Upper lobe of left lung (tissue), 4 donors: ENCODE data around the gene SLC25A48.

Experiments
- EP300 ChIP-seq, 4 donors: sonication (generic); formaldehyde crosslinking; IDR thresholded peaks; one replicate each; pipeline ENCODE4 v1.5.1; 2017; ENCODE audit warnings: antibody characterized with exemption in 4 of 4, control low read depth in 2 of 4
- POLR2A ChIP-seq, 4 donors: fragments of 450-650 bp; IDR thresholded peaks; one replicate each; pipeline ENCODE4 v1.5.1; 2016 to 2017; ENCODE audit warnings: antibody characterized with exemption in 4 of 4, mild to moderate bottlenecking in 2 of 4
- POLR2AphosphoS5 ChIP-seq, 2 donors: sonication (generic); formaldehyde crosslinking; IDR thresholded peaks; one replicate each; pipeline ENCODE4 v1.5.1; 2017; ENCODE audit warnings: antibody characterized with exemption in 2 of 2
- TF ChIP-seq, protein P1 (sequence below), 6 experiments: fragments of 450-650 bp in 4 of 6; fragments of 200-600 bp in 2 of 6; sonication (generic) in 2 of 6; IDR thresholded peaks; one replicate each; pipeline ENCODE4 v1.5.1; 2016 to 2019; ENCODE audit warnings: antibody characterized with exemption in 6 of 6

DNA sequence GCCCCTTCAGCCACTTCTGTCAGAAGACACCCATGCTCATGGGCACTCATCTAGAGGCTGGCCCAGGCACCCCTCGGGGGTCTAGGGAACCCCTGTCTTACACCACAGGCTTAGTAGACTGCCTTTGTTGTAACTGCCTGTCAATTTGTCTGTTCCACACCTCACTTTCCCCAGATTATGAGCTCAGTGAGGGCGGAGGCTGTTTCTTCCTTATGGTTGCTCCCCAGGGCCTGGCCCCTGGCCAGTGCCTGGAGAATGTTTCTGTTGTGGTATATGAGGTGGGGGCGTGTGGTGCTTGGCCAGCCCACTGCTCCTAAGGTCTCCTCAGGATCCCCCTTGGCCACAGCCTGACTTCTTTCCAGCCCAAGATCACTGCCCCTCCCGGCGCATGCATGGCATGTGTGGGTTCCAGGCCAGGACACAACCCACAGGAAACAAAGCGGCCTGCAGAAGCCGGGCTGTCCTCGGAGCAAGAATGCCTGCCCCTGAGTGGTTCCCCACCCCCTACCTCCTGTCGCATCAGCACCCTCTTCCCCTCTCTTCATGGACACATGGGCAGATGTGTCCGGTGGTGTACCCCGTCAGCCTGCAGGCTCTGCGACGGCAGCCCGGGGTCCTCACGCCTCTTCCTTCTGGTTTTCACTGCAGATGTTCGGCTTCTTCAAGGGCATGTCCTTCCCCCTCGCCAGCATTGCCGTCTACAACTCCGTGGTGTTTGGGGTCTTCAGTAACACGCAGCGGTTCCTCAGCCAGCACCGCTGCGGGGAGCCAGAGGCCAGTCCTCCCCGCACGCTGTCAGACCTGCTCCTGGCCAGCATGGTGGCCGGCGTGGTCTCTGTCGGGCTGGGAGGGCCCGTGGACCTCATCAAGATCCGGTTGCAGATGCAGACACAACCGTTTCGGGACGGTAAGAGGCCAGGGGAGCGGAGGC lies 17.7 kb downstream of the SLC25A48 start:
- TF ChIP-seq POLR2AphosphoS5 (IDR thresholded peaks at IDR 0.05) (no peak), EP300 (IDR thresholded peaks at IDR 0.05) (no peak), POLR2A (IDR thresholded peaks at IDR 0.05) (no peak)
- TF ChIP-seq, protein P1, sequence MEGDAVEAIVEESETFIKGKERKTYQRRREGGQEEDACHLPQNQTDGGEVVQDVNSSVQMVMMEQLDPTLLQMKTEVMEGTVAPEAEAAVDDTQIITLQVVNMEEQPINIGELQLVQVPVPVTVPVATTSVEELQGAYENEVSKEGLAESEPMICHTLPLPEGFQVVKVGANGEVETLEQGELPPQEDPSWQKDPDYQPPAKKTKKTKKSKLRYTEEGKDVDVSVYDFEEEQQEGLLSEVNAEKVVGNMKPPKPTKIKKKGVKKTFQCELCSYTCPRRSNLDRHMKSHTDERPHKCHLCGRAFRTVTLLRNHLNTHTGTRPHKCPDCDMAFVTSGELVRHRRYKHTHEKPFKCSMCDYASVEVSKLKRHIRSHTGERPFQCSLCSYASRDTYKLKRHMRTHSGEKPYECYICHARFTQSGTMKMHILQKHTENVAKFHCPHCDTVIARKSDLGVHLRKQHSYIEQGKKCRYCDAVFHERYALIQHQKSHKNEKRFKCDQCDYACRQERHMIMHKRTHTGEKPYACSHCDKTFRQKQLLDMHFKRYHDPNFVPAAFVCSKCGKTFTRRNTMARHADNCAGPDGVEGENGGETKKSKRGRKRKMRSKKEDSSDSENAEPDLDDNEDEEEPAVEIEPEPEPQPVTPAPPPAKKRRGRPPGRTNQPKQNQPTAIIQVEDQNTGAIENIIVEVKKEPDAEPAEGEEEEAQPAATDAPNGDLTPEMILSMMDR (IDR thresholded peaks at IDR 0.05), result no peak
